Parathyroid adenoma (tissue), 2 donors: ENCODE results near the gene NOL6.

Experiments used
- H2AFZ ChIP-seq: fragments of 300-600 bp; sonication (generic); one replicate; pipeline ENCODE4 v1.7.0; 2017; ENCODE audit warnings: antibody characterized with exemption, mild to moderate bottlenecking
- H3K27ac ChIP-seq: fragments of 300-600 bp; sonication (generic); one replicate; pipeline ENCODE4 v1.7.0; 2017
- H3K27me3 ChIP-seq: fragments of 300-600 bp; sonication (generic); one replicate; pipeline ENCODE4 v1.7.0; 2017; ENCODE audit warnings: low read length; ENCODE audit not compliant: control insufficient read depth, insufficient read depth
- H3K36me3 ChIP-seq: fragments of 300-600 bp; sonication (generic); one replicate; pipeline ENCODE4 v1.7.0; 2017; ENCODE audit warnings: low read length; ENCODE audit not compliant: control insufficient read depth, insufficient read depth
- H3K4me1 ChIP-seq: fragments of 300-600 bp; sonication (generic); one replicate; pipeline ENCODE4 v1.7.0; 2017; ENCODE audit warnings: control low read depth
- H3K4me2 ChIP-seq: fragments of 300-600 bp; sonication (generic); one replicate; pipeline ENCODE4 v1.7.0; 2017; ENCODE audit warnings: low read length
- H3K4me3 ChIP-seq: fragments of 300-600 bp; sonication (generic); one replicate; pipeline ENCODE4 v1.7.0; 2017; ENCODE audit warnings: low read depth, low read length
- H3K79me2 ChIP-seq: fragments of 300-600 bp; sonication (generic); one replicate; pipeline ENCODE4 v1.7.0; 2017; ENCODE audit warnings: control low read depth
- H3K9ac ChIP-seq: fragments of 300-600 bp; sonication (generic); one replicate; pipeline ENCODE4 v1.7.0; 2017; ENCODE audit warnings: mild to moderate bottlenecking
- H3K9me3 ChIP-seq: fragments of 300-600 bp; sonication (generic); one replicate; pipeline ENCODE4 v1.7.0; 2017; ENCODE audit warnings: low read length; ENCODE audit not compliant: control insufficient read depth
- CTCF ChIP-seq: fragments of 300-600 bp; sonication (generic); IDR thresholded peaks from one replicate; pipeline ENCODE4 v1.7.0; 2017; ENCODE audit warnings: antibody characterized with exemption, mild to moderate bottlenecking
- donor health status: primary hyperparathyroidism.

NOL6 gene

GRCh38 chr9:33480976-33481375 is 7.3 kb upstream of the NOL6 start:
- no peaks in the 10 kb centered on the region for H3K36me3 ChIP-seq
- no peaks in the 10 kb centered on the region for H3K9me3 ChIP-seq
- H3K4me1 ChIP-seq, result no peaks in the 10 kb centered on the region
- no peak overlapping the region for H3K4me2 ChIP-seq
- no peak overlapping the region for H3K9ac ChIP-seq
- no peaks in the 10 kb centered on the region for H3K27me3 ChIP-seq
- H3K79me2 ChIP-seq, result no peaks in the 10 kb centered on the region
- no peak overlapping the region for H3K27ac ChIP-seq
- H3K4me3 ChIP-seq, result no peak overlapping the region
- TF ChIP-seq CTCF, result no peak
- H2AFZ ChIP-seq, result no peak overlapping the region

- Histone ChIP-seq H3K36me3 (no peaks in the 10 kb centered on the region), H2AFZ (no peak overlapping the region), H3K4me1 (no peaks in the 10 kb centered on the region), H3K9ac (no peak overlapping the region), H3K27me3 (no peaks in the 10 kb centered on the region), H3K27ac (no peak overlapping the region), H3K4me2 (no peak overlapping the region), H3K4me3 (no peak overlapping the region), H3K79me2 (no peaks in the 10 kb centered on the region), H3K9me3 (no peaks in the 10 kb centered on the region)
- TF ChIP-seq CTCF, result no peak
Observed at GRCh38 chr9:33480106-33480505, 6.4 kb upstream of the NOL6 start.

- H3K4me3 ChIP-seq, result no peak overlapping the region
- no peak overlapping the region for H2AFZ ChIP-seq
- no peak overlapping the region for H3K4me2 ChIP-seq
- H3K36me3 ChIP-seq, result no peaks in the 10 kb centered on the region
- H3K27ac ChIP-seq, result no peak overlapping the region
- peaks cover 2% of the 10 kb centered on the region for H3K79me2 ChIP-seq
- H3K4me1 ChIP-seq, result no peaks in the 10 kb centered on the region
- no peak overlapping the region for H3K9ac ChIP-seq
- no peaks in the 10 kb centered on the region for H3K9me3 ChIP-seq
- no peak for TF ChIP-seq CTCF
- H3K27me3 ChIP-seq, result no peaks in the 10 kb centered on the region
Observed at GRCh38 chr9:33476503-33476902, 2.8 kb upstream of the NOL6 start.

- no peak for TF ChIP-seq CTCF
- peaks cover 2% of the 10 kb centered on the region for H3K79me2 ChIP-seq
- H3K9ac ChIP-seq, result no peak overlapping the region
- H3K36me3 ChIP-seq, result no peaks in the 10 kb centered on the region
- H3K4me1 ChIP-seq, result no peaks in the 10 kb centered on the region
- no peaks in the 10 kb centered on the region for H3K27me3 ChIP-seq
- H3K27ac ChIP-seq, result no peak overlapping the region
- no peak overlapping the region for H2AFZ ChIP-seq
- H3K4me2 ChIP-seq, result no peak overlapping the region
- H3K9me3 ChIP-seq, result no peaks in the 10 kb centered on the region
- no peak overlapping the region for H3K4me3 ChIP-seq
Observed at GRCh38 chr9:33475357-33475756, 1.6 kb upstream of the NOL6 start.

- no peak for TF ChIP-seq CTCF
- peak overlapping the region; percentile 98 for H3K4me2 ChIP-seq
- H3K4me1 ChIP-seq, result no peaks in the 10 kb centered on the region
- H3K9ac ChIP-seq, result no peak overlapping the region
- H3K27ac ChIP-seq, result no peak overlapping the region
- H3K9me3 ChIP-seq, result no peaks in the 10 kb centered on the region
- peaks cover 2% of the 10 kb centered on the region for H3K79me2 ChIP-seq
- no peaks in the 10 kb centered on the region for H3K27me3 ChIP-seq
- no peaks in the 10 kb centered on the region for H3K36me3 ChIP-seq
- H3K4me3 ChIP-seq, result peak overlapping the region; percentile 87
- peak overlapping the region; percentile 61 for H2AFZ ChIP-seq
Observed at GRCh38 chr9:33472881-33473615, 676 bp downstream of the NOL6 start.
